NCI-H1417 (cell line): Measurements from ENCODE around the gene PGP.

Experiments used
- DNase-seq, 3 experiments: peaks; one replicate each; lab custom pipeline; 2025; lab: John Stamatoyannopoulos, UW

The PGP gene

GRCh38 chr16:2163211-2163881 lies 51.3 kb downstream of the PGP start:
- no peak for DNase-seq

GRCh38 chr16:2162676-2163118 lies 51.9 kb downstream of the PGP start:
- no peak for DNase-seq

GRCh38 chr16:2161911-2162310 lies 52.7 kb downstream of the PGP start:
- DNase-seq: no peak
